ENCODE data around the gene EGFR. TPM values are rescaled to one million over a fixed set of nuclear protein-coding genes. Genes with fewer than 3 reads are reported as not detected.
"Not testable (repeated sequence)": the region's sequence is repeated elsewhere in the genome, so short reads cannot be mapped to it uniquely, and the experiment has no call there.

Gene EGFR
- total RNA-seq, 1 donor from 2014 or later = not detected

DNA sequence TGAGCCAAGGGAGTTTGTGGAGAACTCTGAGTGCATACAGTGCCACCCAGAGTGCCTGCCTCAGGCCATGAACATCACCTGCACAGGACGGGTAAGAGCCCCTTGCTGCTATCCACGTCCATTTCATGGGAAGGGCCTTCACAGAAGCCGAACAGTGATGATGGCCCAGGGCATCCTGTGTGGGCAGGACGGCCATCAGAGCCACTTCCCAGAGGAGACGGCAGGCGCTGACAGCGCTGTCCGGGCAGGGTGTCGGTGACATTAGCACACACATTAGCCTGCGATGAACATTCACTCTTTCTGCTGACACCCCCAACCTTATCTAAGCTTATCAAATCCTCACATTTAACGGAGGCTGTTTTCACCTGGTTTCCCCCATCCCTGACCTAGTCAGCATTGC lies 144.9 kb downstream of the EGFR start:
- intact Hi-C loops (cut with micrococcal nuclease) = no loop called here

GRCh38 chr7:55164527-55164926 lies 145.7 kb downstream of the EGFR start:
- intact Hi-C loops (cut with micrococcal nuclease) = no loop called here

DNA sequence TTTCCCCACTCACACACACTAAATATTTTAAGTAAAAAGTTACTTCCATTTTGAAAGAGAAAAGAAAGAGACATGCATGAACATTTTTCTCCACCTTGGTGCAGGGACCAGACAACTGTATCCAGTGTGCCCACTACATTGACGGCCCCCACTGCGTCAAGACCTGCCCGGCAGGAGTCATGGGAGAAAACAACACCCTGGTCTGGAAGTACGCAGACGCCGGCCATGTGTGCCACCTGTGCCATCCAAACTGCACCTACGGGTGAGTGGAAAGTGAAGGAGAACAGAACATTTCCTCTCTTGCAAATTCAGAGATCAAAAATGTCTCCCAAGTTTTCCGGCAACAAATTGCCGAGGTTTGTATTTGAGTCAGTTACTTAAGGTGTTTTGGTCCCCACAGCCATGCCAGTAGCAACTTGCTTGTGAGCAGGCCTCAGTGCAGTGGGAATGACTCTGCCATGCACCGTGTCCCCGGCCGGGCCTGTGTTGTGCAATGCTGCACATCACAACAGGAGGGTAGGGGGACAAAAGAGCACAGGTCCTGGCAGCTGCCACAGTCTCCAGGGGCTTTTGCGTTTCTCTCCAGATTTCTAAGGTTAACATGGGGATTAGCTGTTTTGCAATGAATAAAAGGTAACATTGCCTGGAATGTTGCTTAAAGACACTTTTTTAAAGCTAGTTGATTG lies 146.5 kb downstream of the EGFR start:
- intact Hi-C loops (cut with micrococcal nuclease) = no loop called here

DNA sequence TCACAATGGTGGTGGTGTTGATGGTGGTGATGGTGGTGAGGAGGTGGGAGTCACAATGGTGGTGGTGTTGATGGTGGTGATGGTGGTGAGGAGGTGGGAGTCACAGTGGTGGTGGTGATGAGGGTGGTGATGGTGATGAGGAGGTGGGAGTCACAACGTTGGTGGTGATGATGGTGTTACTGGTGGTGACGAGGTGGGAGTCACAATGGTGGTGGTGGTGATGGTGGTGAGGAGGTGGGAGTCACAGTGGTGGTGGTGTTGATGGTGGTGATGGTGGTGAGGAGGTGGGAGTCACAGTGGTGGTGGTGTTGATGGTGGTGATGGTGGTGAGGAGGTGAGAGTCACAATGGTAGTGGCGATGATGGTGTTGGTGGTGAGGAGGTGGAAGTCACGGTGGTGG lies 148.5 kb downstream of the EGFR start:
- intact Hi-C loops (cut with micrococcal nuclease) = not testable (repeated sequence)

DNA sequence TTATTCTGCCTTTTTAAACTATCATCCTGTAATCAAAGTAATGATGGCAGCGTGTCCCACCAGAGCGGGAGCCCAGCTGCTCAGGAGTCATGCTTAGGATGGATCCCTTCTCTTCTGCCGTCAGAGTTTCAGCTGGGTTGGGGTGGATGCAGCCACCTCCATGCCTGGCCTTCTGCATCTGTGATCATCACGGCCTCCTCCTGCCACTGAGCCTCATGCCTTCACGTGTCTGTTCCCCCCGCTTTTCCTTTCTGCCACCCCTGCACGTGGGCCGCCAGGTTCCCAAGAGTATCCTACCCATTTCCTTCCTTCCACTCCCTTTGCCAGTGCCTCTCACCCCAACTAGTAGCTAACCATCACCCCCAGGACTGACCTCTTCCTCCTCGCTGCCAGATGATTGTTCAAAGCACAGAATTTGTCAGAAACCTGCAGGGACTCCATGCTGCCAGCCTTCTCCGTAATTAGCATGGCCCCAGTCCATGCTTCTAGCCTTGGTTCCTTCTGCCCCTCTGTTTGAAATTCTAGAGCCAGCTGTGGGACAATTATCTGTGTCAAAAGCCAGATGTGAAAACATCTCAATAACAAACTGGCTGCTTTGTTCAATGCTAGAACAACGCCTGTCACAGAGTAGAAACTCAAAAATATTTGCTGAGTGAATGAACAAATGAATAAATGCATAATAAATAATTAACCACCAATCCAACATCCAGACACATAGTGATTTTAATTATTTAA lies 151.7 kb downstream of the EGFR start:
- intact Hi-C loops (cut with micrococcal nuclease) = no loop called here

GRCh38 chr7:55171157-55171556 lies 152.3 kb downstream of the EGFR start:
- intact Hi-C loops (cut with micrococcal nuclease) = no loop called here

GRCh38 chr7:55172161-55172560 lies 153.3 kb downstream of the EGFR start:
- intact Hi-C loops (cut with micrococcal nuclease) = no loop called here

- intact Hi-C loops (cut with micrococcal nuclease) = no loop called here
These were observed 154.2 kb downstream of the EGFR start for GRCh38 chr7:55172881-55173609.

GRCh38 chr7:55173671-55174070 lies 154.9 kb downstream of the EGFR start:
- intact Hi-C loops (cut with micrococcal nuclease) = no loop called here

DNA sequence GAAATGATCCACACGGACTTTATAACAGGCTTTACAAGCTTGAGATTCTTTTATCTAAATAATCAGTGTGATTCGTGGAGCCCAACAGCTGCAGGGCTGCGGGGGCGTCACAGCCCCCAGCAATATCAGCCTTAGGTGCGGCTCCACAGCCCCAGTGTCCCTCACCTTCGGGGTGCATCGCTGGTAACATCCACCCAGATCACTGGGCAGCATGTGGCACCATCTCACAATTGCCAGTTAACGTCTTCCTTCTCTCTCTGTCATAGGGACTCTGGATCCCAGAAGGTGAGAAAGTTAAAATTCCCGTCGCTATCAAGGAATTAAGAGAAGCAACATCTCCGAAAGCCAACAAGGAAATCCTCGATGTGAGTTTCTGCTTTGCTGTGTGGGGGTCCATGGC lies 155.6 kb downstream of the EGFR start:
- intact Hi-C loops (cut with micrococcal nuclease) = no loop called here

DNA sequence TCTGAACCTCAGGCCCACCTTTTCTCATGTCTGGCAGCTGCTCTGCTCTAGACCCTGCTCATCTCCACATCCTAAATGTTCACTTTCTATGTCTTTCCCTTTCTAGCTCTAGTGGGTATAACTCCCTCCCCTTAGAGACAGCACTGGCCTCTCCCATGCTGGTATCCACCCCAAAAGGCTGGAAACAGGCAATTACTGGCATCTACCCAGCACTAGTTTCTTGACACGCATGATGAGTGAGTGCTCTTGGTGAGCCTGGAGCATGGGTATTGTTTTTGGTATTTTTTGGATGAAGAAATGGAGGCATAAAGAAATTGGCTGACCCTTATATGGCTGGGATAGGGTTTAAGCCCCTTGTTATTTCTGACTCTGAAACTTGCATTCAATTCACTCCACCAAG lies 156.0 kb downstream of the EGFR start:
- intact Hi-C loops (cut with micrococcal nuclease) = no loop called here

- intact Hi-C loops (cut with micrococcal nuclease) = no loop called here
These were observed 158.3 kb downstream of the EGFR start for GRCh38 chr7:55177068-55177530.

- intact Hi-C loops (cut with micrococcal nuclease) = no loop called here
These were observed 158.9 kb downstream of the EGFR start for GRCh38 chr7:55177589-55178261.

DNA sequence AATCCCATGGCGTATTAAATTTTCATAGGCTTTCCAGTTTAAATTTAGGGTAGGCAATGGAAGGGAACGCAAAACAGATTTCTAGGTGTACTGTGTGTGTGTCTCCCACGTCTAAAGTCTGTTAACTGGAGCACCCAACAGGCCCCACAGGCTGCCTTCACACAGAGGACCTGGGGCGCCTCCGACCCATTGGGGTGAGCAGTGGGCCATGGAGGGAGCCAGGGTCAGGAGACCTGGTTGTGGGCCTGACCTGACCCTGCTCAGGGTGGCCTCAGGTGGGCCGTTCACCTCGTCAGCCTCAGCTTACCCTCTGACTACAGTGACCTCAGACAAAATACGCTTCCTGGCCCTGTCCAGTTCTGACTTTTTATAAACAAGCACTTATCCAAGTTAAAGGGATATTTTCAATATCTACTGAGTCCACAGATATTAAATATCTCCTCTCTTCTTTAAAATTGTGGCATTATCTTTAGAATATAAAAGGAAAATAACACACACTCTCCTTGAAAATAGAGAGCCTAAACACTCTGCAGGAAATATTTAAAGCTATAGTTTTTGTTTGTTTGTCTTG lies 159.6 kb downstream of the EGFR start:
- intact Hi-C loops (cut with micrococcal nuclease) = no loop called here

- intact Hi-C loops (cut with micrococcal nuclease) = no loop called here
These were observed 160.3 kb downstream of the EGFR start for GRCh38 chr7:55178863-55179773.

GRCh38 chr7:55179931-55180682 lies 161.3 kb downstream of the EGFR start:
- intact Hi-C loops (cut with micrococcal nuclease) = no loop called here

GRCh38 chr7:55180963-55181542 lies 162.2 kb downstream of the EGFR start:
- intact Hi-C loops (cut with micrococcal nuclease) = no loop called here

DNA sequence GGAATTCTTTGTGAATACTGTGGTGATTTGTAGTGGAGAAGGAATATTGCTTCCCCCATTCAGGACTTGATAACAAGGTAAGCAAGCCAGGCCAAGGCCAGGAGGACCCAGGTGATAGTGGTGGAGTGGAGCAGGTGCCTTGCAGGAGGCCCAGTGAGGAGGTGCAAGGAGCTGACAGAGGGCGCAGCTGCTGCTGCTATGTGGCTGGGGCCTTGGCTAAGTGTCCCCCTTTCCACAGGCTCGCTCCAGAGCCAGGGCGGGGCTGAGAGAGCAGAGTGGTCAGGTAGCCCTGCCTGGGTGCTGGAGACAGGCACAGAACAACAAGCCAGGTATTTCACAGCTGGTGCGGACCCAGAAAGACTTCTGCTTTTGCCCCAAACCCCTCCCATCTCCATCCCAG lies 162.9 kb downstream of the EGFR start:
- intact Hi-C loops (cut with micrococcal nuclease) = no loop called here

DNA sequence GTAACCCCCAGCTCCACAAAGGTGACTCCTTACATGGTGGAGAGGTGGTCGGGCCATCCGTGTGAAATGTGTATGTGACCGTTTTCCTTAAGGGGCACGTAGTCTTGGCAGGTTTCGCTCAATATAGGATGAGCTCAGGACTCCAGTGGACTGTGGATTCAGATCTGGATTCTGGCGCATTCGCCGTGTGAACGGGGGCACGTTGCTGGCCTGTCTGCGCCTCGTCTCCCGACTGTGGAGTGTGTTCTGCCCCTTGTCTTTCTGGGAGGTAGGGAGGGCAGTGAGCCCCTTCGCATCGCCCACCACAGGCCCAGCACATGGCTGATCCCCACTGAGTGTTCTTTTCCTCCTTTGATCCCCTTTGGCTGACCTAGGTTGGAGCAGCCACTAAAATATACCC lies 165.1 kb downstream of the EGFR start:
- intact Hi-C loops (cut with micrococcal nuclease) = no loop called here
